ENCODE measurements around the gene METTL16. TPM values are rescaled to one million over a fixed set of nuclear protein-coding genes. Genes with fewer than 3 reads are reported as not detected.

Gene METTL16
- total and polyA plus RNA-seq, 2 of the 8 experiments (the other 6 are each of a cell fraction or from before 2014, with no cell fraction given) = 22.8 to 59.4 TPM

- TF ChIP-seq CREB1 (IDR thresholded peaks at IDR 0.05) (0 out of 2 replicates have a peak, but pooled peaks have one; percentile 42), GTF2F1 (IDR thresholded peaks at IDR 0.05; ENCODE audit: borderline replicate concordance, low read depth, low read length) (no peak), ZNF274 (IDR thresholded peaks at IDR 0.05; ENCODE audit: borderline replicate concordance, extremely low read depth, low read length) (no peak), POLR2A (IDR thresholded peaks at IDR 0.05; ENCODE audit: control extremely low read depth in 1 of 2, low read depth in 2 of 2, low read length in 2 of 2) (peak; percentile 25 to 75), RFX5 (IDR thresholded peaks at IDR 0.05; ENCODE audit: borderline replicate concordance, low read depth, low read length) (no peak), FOSL1 (IDR thresholded peaks at IDR 0.05; ENCODE audit: insufficient read depth, low read depth, low read length) (no peak), SIRT6 (IDR thresholded peaks at IDR 0.05; ENCODE audit: low read length) (peak; percentile 56), EGR1 (IDR thresholded peaks at IDR 0.05; ENCODE audit: borderline replicate concordance, low read depth, low read length) (0 out of 2 replicates have a peak, but pooled peaks have one; percentile 33), HDAC2 (IDR thresholded peaks at IDR 0.05; ENCODE audit: borderline replicate concordance in 1 of 2, low read depth in 2 of 2, low read length in 2 of 2) (0 out of 4 replicates have a peak, but pooled peaks of 1 of the 2 experiments have one; percentile 40), SP4 (IDR thresholded peaks at IDR 0.05; ENCODE audit: low read length) (no peak), EP300 (IDR thresholded peaks at IDR 0.05; ENCODE audit: borderline replicate concordance in 1 of 2, low read depth in 2 of 2, low read length in 2 of 2) (peak in 1 of 2 experiments; percentile 66; a peak in 1 of 3 replicates), TBP (IDR thresholded peaks at IDR 0.05; ENCODE audit: low read depth, low read length) (peak; percentile 45), SUZ12 (IDR thresholded peaks at IDR 0.05; ENCODE audit: low read length) (0 out of 2 replicates have a peak, but pooled peaks have one; percentile 18), RAD21 (IDR thresholded peaks at IDR 0.05 in 1 of 2, conservative IDR thresholded peaks at IDR 0.05 in 1 of 2; ENCODE audit: low read depth in 2 of 2, low read length in 2 of 2) (no peak), SAP30 (IDR thresholded peaks at IDR 0.05; ENCODE audit: insufficient read depth, insufficient replicate concordance, low read length) (peak; percentile 80), USF2 (IDR thresholded peaks at IDR 0.05; ENCODE audit: low read length) (no peak), JUND (IDR thresholded peaks at IDR 0.05; ENCODE audit: low read length) (peak; percentile 89)
These were observed 112.8 kb downstream of the METTL16 start (continued) for GRCh38 chr17:2398655-2399571.
